Psoas muscle (tissue), 8 donors: Measurements from ENCODE around the gene SPTBN4. TPM values are rescaled to one million over a fixed set of nuclear protein-coding genes. Genes with fewer than 3 reads are reported as not detected.
"Not testable (repeated sequence)": the region's sequence is repeated elsewhere in the genome, so short reads cannot be mapped to it uniquely, and the experiment has no call there.

ENCODE experiments used
- ATAC-seq, 4 donors: fragments of 200-7000 bp; cut with Tn5 transposase; one replicate each; pipeline ENCODE4 v1.9.1; 2020; ENCODE audit warnings: moderate library complexity in 3 of 4, mild to moderate bottlenecking in 2 of 4
- DNase-seq, 2 donors: peaks; one replicate each; pipeline ENCODE4 v3.0.0-alpha.2; 2020
- H3K27ac ChIP-seq: fragments of 200-600 bp; one replicate; pipeline ENCODE4 v1.8.0; 2022
- H3K27me3 ChIP-seq, 3 donors: fragments of 200-600 bp in 1 of 3; one replicate each; pipeline versions ENCODE4 v1.6.1 to v1.8.0; 2013 to 2022; ENCODE audit warnings: low read length in 2 of 3, mild to moderate bottlenecking in 2 of 3, moderate library complexity in 1 of 3; ENCODE audit not compliant: insufficient read depth in 3 of 3
- H3K36me3 ChIP-seq, 2 donors: fragments of 200-600 bp in 1 of 2; one replicate each; pipeline versions ENCODE4 v1.6.1 to v1.8.0; 2013 to 2022; ENCODE audit warnings: low read depth in 1 of 2, mild to moderate bottlenecking in 1 of 2, moderate library complexity in 1 of 2; ENCODE audit not compliant: insufficient read depth in 1 of 2
- H3K4me1 ChIP-seq: fragments of 200-600 bp; one replicate; pipeline ENCODE4 v1.8.0; 2022
- H3K4me3 ChIP-seq: fragments of 200-600 bp; one replicate; pipeline ENCODE4 v1.8.0; 2022; ENCODE audit warnings: mild to moderate bottlenecking
- H3K9me3 ChIP-seq: fragments of 200-600 bp; one replicate; pipeline ENCODE4 v1.8.0; 2022
- WGBS, 3 donors: extraction: QIAGEN DNeasy Blood & Tissue Kit; methylation state at CpG; one replicate each; pipeline versions ENCODE4 v1.1.6 to v1.1.7; 2013; 5-methylcytosine and 5-hydroxymethylcytosine counted together
- intact Hi-C, 2 donors: fragments of 100-400 bp; cut with DNase I; formaldehyde crosslinking; loops; one replicate each; pipeline versions ENCODE4 v1.11.0 to v1.14.2; 2022
- polyA plus RNA-seq, 3 donors: library from polyadenylated mRNA; stranded (reverse); fragments of 200-250 nt; gene quantifications; one replicate each; pipeline ENCODE4 v1.2.3, GENCODE V29; 2013
- total RNA-seq, 4 donors: library from RNA; stranded (reverse); fragmentation: NEBNext Ultra II Directional in 2 of 4; extraction: Animal tissue kit (Norgen Biotek cat#: 25700) in 2 of 4; gene quantifications; one replicate each; pipeline versions ENCODE4 v1.2.1 to v1.2.4, GENCODE V29; 2021 to 2023
- TF ChIP-seq, protein P1 (sequence below): fragments of 200-600 bp; IDR thresholded peaks from one replicate; pipeline ENCODE4 v1.8.0; 2022; ENCODE audit warnings: antibody characterized with exemption
- donor health status: healthy with polysubstance abuse.
- donor health status: DM: no; HTN: no; CAD: no; lungs with moderate emphysema.
- donor health status: Bipolar disorder and iron deficiency.
- donor health status: healthy.
- donor health status: DM: yes; HTN: yes; CAD: no.
- donor health status: DM: no; HTN: no; CAD: no.
- donor health status: DM: no; HTN: no; CAD: no.
- donor health status: DM: yes; HTN: yes; CAD: no.

The SPTBN4 gene
- total and polyA plus RNA-seq, 7 donors, result 0.66 to 4.7 (median 2.8) TPM

DNA sequence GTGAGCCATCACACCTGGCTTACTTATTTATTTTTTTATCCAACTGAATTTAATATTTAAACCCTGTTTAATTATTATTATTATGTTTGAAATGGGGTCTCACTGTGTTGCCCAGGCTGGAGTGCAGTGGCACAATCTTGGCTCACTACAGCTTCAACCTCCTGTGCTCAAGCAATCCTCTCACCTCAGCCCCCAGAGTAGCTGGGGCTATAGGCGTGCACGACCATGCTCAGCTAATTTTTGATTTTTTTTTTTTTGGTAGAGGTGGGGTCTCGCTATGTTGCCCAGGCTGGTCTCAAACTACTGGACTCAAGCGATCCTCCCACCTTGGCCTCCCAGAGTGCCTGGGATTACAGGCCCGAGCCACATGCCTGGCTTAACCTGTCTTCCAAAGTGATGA lies 32.5 kb downstream of the SPTBN4 start:
- H3K36me3 ChIP-seq, result no peaks in the 10 kb centered on the region
- H3K4me1 ChIP-seq, result no peaks in the 10 kb centered on the region
- DNase-seq, result no peak
- no peak overlapping the region for H3K4me3 ChIP-seq
- WGBS, 3 donors, result 87 to 91% (median 88%) methylated on average over 5 of the region's 5 CpGs
- no peaks in the 10 kb centered on the region for H3K9me3 ChIP-seq
- H3K27me3 ChIP-seq, result no peaks in the 10 kb centered on the region
- no peak for ATAC-seq
- no peak overlapping the region for H3K27ac ChIP-seq
- intact Hi-C loops, result no loop called here
- TF ChIP-seq, protein P1, sequence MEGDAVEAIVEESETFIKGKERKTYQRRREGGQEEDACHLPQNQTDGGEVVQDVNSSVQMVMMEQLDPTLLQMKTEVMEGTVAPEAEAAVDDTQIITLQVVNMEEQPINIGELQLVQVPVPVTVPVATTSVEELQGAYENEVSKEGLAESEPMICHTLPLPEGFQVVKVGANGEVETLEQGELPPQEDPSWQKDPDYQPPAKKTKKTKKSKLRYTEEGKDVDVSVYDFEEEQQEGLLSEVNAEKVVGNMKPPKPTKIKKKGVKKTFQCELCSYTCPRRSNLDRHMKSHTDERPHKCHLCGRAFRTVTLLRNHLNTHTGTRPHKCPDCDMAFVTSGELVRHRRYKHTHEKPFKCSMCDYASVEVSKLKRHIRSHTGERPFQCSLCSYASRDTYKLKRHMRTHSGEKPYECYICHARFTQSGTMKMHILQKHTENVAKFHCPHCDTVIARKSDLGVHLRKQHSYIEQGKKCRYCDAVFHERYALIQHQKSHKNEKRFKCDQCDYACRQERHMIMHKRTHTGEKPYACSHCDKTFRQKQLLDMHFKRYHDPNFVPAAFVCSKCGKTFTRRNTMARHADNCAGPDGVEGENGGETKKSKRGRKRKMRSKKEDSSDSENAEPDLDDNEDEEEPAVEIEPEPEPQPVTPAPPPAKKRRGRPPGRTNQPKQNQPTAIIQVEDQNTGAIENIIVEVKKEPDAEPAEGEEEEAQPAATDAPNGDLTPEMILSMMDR, result no peak

DNA sequence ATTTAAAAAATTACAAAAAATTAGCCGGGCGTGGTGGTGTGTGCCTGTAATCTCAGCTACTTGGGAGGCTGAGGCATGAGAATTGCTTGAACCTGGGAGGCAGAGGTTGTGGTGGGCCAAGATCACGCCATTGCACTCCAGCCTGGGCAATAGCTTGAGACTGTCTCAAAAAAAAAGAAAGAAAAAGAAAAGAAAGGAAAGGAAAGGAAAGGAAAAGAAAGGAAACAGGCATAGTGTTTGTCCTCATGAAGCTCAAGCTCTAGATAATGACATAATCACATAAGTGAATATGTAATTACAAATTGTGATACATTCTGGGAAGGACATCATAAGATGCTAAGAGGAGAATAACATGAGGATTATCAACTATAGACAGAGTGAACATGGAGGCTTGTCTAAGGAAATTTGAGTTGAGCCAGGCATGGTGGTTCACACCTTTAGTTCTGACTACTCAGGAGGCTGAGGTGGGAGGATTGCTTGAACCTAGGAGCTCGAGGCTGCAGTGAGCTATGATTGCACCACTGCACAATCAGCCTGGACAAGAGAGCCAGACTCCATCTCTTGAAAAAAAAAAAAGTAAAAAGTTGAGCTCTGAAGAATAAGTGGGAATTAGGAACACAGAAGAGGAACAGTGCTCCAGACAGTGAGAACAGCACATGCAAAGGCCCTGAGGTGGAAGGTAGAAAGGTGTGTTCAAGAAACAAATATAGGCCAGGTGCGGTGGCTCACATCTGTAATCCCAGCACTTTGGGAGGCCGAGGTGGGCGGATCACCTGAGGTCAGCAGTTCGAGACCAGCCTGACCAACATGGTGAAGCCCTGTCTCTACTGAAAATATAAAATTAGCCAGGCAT lies 34.1 kb downstream of the SPTBN4 start:
- H3K27me3 ChIP-seq, H3K27ac ChIP-seq, H3K9me3 ChIP-seq, DNase-seq, H3K4me3 ChIP-seq, H3K4me1 ChIP-seq, H3K36me3 ChIP-seq, ATAC-seq, intact Hi-C loops: not testable (repeated sequence)
- WGBS, 3 donors, result 76 to 88% (median 86%) methylated on average over 8 of the region's 8 CpGs

DNA sequence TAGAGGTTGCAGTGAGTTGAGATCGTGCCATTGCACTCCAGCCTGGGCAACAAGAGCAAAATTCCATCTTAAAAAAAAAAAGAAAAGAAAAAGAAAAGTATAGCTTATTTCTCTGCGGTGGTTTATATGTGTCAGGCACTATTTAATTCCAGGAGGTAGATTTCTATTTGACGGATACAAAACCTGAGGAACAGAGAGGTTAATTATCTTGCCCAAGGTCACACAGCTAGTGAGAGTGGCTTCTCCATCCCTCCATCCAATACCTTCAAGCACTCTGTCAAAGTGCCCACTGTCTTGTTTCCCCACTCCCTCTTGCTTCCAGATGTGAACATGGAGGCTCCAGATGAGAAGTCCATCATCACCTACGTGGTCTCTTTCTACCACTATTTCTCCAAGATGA lies 34.8 kb downstream of the SPTBN4 start:
- ATAC-seq, result no peak
- Histone ChIP-seq H3K27ac (no peak overlapping the region), H3K9me3 (no peaks in the 10 kb centered on the region), H3K4me3 (no peak overlapping the region), H3K4me1 (no peaks in the 10 kb centered on the region), H3K27me3 (no peaks in the 10 kb centered on the region), H3K36me3 (no peaks in the 10 kb centered on the region)
- no peak for DNase-seq
- intact Hi-C loops, result no loop called here
- 84 to 86% (median 85%) methylated on average over 4 of the region's 4 CpGs for WGBS, 3 donors
- TF ChIP-seq, protein P1, result no peak

DNA sequence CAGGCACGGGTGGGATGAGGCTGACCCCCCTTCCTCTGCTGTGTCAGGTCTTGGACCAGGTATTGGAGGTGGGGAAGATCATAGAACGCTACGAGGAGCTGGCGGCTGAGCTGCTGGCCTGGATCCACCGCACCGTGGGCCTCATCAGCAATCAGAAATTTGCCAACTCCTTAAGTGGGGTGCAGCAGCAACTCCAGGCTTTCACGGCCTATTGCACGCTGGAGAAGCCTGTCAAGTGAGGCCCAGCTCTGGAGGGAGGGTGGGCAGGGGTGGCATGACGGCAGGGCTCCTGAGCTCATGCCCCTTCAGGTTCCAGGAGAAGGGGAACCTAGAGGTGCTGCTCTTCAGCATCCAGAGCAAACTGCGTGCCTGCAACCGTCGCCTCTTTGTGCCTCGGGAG lies 35.3 kb downstream of the SPTBN4 start:
- Histone ChIP-seq H3K4me3 (no peak overlapping the region), H3K9me3 (no peaks in the 10 kb centered on the region), H3K36me3 (no peaks in the 10 kb centered on the region), H3K27me3 (no peaks in the 10 kb centered on the region), H3K27ac (no peak overlapping the region), H3K4me1 (no peaks in the 10 kb centered on the region)
- 79 to 84% (median 82%) methylated on average over 13 of the region's 13 CpGs for WGBS, 3 donors
- TF ChIP-seq, protein P1, result no peak
- ATAC-seq (no peak), DNase-seq (no peak)
- intact Hi-C loops, result no loop called here

DNA sequence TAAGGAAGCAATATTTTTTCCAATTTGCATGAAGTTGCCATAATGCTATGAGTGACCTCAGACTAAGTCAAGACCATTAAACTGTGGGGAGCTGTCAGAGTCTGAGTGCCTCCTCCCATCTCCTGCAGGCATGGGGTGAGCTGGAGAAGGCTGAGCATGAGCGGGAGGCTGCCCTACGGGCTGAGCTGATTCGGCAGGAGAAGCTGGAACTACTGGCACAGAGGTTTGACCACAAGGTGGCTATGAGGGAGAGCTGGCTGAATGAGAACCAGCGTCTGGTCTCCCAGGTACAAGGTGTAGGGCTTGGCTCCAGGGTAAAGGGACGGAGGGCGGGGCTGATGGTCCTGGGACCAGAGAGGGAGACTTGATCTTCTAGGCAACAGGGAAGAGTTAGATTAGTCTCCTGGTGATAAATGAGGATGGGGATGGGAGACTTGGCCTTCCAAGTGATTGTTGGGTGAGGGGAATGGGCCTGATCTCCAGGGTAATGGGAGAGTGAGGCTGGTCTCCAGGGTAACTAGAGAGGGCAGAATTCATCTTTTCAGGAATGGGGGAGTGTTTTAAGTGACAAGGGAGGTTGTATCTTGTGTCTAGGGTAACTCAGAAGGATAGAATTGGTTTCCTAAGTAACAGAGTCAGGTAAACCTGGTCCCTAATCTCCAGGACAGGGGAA lies 36.0 kb downstream of the SPTBN4 start:
- no peaks in the 10 kb centered on the region for H3K27me3 ChIP-seq
- no peaks in the 10 kb centered on the region for H3K9me3 ChIP-seq
- H3K4me1 ChIP-seq, result no peaks in the 10 kb centered on the region
- TF ChIP-seq, protein P1, result no peak
- no peaks in the 10 kb centered on the region for H3K36me3 ChIP-seq
- H3K4me3 ChIP-seq, result no peak overlapping the region
- intact Hi-C loops, result no loop called here
- no peak for ATAC-seq
- no peak overlapping the region for H3K27ac ChIP-seq
- 64 to 66% (median 65%) methylated on average over 6 of the region's 6 CpGs for WGBS, 3 donors
- DNase-seq, result no peak
